ENCODE measurements around the gene GALNT18. TPM values are rescaled to one million over a fixed set of nuclear protein-coding genes. Genes with fewer than 3 reads are reported as not detected.

The GALNT18 gene
- polyA plus RNA-seq, 1 donor from 2014 or later: 7.6 TPM

DNA sequence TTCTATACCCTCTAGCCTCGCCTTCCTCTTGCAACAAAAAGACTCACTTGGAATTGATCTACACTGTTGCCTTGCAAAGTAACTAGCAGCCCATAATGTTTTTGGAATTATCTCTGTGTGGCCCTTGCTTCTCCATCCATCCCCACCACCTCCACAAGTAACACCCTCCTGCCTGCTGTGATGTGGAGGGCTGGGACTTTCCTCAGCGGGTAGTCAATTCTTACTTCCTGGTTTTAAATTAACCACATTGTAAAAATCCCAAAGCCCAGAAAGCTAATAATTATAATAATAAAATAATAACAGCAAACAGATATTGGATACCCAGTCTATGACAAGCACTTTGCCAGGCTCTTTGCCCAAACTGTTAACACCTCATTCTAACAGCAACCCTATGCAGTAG is 40.8 kb upstream of the GALNT18 start (continued):
- TF ChIP-seq, protein P1, sequence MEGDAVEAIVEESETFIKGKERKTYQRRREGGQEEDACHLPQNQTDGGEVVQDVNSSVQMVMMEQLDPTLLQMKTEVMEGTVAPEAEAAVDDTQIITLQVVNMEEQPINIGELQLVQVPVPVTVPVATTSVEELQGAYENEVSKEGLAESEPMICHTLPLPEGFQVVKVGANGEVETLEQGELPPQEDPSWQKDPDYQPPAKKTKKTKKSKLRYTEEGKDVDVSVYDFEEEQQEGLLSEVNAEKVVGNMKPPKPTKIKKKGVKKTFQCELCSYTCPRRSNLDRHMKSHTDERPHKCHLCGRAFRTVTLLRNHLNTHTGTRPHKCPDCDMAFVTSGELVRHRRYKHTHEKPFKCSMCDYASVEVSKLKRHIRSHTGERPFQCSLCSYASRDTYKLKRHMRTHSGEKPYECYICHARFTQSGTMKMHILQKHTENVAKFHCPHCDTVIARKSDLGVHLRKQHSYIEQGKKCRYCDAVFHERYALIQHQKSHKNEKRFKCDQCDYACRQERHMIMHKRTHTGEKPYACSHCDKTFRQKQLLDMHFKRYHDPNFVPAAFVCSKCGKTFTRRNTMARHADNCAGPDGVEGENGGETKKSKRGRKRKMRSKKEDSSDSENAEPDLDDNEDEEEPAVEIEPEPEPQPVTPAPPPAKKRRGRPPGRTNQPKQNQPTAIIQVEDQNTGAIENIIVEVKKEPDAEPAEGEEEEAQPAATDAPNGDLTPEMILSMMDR (IDR thresholded peaks at IDR 0.05; ENCODE audit: poor library complexity, severe bottlenecking): no peak

DNA sequence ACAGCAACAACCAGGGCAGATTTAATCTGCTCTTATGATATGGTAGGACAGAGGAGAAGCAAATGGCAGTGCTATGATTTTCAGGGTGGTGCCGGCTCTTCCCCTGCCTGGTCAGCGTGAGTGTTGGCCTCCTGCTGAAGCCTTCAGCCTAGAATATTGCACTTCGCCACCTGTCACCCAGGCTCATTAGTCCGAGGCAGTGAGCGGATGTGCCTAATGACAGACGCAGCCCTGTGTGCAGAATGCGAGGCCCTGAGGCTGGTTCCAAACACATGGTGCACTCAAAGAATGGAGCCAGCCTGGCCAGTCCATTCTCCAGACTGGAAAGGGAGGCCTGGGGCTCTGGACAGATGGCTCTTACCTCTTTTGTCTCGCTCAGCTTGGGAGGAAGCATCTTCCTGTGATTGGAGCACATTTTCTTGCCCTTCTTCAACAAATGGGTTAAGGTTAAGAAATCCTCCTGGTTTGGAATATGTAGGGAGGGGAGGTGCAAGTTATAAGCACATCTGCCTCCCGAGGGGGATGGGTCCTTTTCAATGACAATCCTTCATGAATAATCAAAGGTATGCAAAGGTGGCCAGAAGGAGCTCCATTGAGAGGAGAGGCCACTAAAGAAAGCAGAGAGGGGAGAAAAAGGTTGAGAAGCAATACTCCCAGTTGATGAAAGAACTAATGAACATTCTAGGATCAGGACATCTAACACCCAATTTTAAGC is 39.7 kb upstream of the GALNT18 start:
- TF ChIP-seq, protein P1 (IDR thresholded peaks at IDR 0.05; ENCODE audit: poor library complexity, severe bottlenecking): no peak
- no peak for TF ChIP-seq POLR2AphosphoS5 (IDR thresholded peaks at IDR 0.05)
- TF ChIP-seq, protein P2, sequence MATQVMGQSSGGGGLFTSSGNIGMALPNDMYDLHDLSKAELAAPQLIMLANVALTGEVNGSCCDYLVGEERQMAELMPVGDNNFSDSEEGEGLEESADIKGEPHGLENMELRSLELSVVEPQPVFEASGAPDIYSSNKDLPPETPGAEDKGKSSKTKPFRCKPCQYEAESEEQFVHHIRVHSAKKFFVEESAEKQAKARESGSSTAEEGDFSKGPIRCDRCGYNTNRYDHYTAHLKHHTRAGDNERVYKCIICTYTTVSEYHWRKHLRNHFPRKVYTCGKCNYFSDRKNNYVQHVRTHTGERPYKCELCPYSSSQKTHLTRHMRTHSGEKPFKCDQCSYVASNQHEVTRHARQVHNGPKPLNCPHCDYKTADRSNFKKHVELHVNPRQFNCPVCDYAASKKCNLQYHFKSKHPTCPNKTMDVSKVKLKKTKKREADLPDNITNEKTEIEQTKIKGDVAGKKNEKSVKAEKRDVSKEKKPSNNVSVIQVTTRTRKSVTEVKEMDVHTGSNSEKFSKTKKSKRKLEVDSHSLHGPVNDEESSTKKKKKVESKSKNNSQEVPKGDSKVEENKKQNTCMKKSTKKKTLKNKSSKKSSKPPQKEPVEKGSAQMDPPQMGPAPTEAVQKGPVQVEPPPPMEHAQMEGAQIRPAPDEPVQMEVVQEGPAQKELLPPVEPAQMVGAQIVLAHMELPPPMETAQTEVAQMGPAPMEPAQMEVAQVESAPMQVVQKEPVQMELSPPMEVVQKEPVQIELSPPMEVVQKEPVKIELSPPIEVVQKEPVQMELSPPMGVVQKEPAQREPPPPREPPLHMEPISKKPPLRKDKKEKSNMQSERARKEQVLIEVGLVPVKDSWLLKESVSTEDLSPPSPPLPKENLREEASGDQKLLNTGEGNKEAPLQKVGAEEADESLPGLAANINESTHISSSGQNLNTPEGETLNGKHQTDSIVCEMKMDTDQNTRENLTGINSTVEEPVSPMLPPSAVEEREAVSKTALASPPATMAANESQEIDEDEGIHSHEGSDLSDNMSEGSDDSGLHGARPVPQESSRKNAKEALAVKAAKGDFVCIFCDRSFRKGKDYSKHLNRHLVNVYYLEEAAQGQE (IDR thresholded peaks at IDR 0.05; ENCODE audit: borderline replicate concordance): no peak
- TF ChIP-seq SMC3 (conservative IDR thresholded peaks at IDR 0.05; ENCODE audit: poor library complexity): no peak
- no peak for TF ChIP-seq MXI1 (conservative IDR thresholded peaks at IDR 0.05; ENCODE audit: poor library complexity, severe bottlenecking)
- no peak for TF ChIP-seq RAD21 (conservative IDR thresholded peaks at IDR 0.05)
- TF ChIP-seq EP300 (conservative IDR thresholded peaks at IDR 0.05; ENCODE audit: poor library complexity, severe bottlenecking): no peak
- TF ChIP-seq TAF1 (IDR thresholded peaks at IDR 0.05; ENCODE audit: low read depth): no peak
- TF ChIP-seq EZH2 (IDR thresholded peaks at IDR 0.05; ENCODE audit: borderline replicate concordance, insufficient read depth, low read length, poor library complexity, severe bottlenecking): no peak
- no peak overlapping the region for H3K4me3 ChIP-seq (ENCODE audit: low read length)
- no peaks in the 10 kb centered on the region for H3F3A ChIP-seq (ENCODE audit: insufficient read depth, low read length, poor library complexity, severe bottlenecking)
- H3K27me3 ChIP-seq (ENCODE audit: insufficient read depth, low read depth, low read length): no peaks in the 10 kb centered on the region
- no peaks in the 10 kb centered on the region for H3K9me2 ChIP-seq (ENCODE audit: insufficient read depth, low read length)
- H3K9me3 ChIP-seq (ENCODE audit: low read length): no peaks in the 10 kb centered on the region
- no peaks in the 10 kb centered on the region for H3K36me3 ChIP-seq (ENCODE audit: insufficient read depth, low read length)
- no peak overlapping the region for H3K9ac ChIP-seq (ENCODE audit: low read length)
- no peak overlapping the region for H3K27ac ChIP-seq (ENCODE audit: low read length)
- no peak overlapping the region for H3K4me2 ChIP-seq (ENCODE audit: low read length)
- H2AFZ ChIP-seq (ENCODE audit: low read depth, low read length): no peak overlapping the region
- no peaks in the 10 kb centered on the region for H4K20me1 ChIP-seq (ENCODE audit: insufficient read depth)
- H3K79me2 ChIP-seq (replicated peaks; ENCODE audit: insufficient read depth, low read length): no peaks in the 10 kb centered on the region

Measured in neural cell (in vitro differentiated cells).